Caki2 (cell line): Measurements from ENCODE around the gene HMCN2. TPM values are rescaled to one million over a fixed set of nuclear protein-coding genes. Genes with fewer than 3 reads are reported as not detected.
"Not testable (repeated sequence)": the region's sequence is repeated elsewhere in the genome, so short reads cannot be mapped to it uniquely, and the experiment has no call there.

Experiments
- DNase-seq: peaks from one replicate; pipeline ENCODE4 v3.0.0-alpha.2; 2015; ENCODE audit warnings: low read depth
- in situ Hi-C: cut with HindIII; loops from 2 replicates; pipeline ENCODE4 v1.10.0; 2016; ENCODE audit warnings: low sequenced_read_pairs, low pct_unique_long_range_greater_than_20kb, mixed read lengths
- total RNA-seq: library from RNA; depleted of rRNA; stranded (reverse); fragments of >200 nt; shearing (Covaris generic); gene quantifications from 2 replicates; pipeline ENCODE4 v1.2.3, GENCODE V29; 2014; ENCODE audit warnings: low replicate concordance

Gene HMCN2
- total RNA-seq, 1 experiment from 2014 or later, result not detected

- in situ Hi-C loops, result loop anchor here (25.0 kb wide), 1 partner anchor 551 kb away; no protein-coding TSS in a partner anchor
- DNase-seq, result no peak
Measured at GRCh38 chr9:130260816-130261765, 4.5 kb upstream of the HMCN2 start.

- in situ Hi-C loops, result loop anchor here (25.0 kb wide), 1 partner anchor 550 kb away; no protein-coding TSS in a partner anchor
- DNase-seq, result no peak
Measured at GRCh38 chr9:130262061-130262745, 3.4 kb upstream of the HMCN2 start.

GRCh38 chr9:130262771-130263170 is 2.8 kb upstream of the HMCN2 start:
- in situ Hi-C loops, result loop anchor here (25.0 kb wide), 1 partner anchor 550 kb away; no protein-coding TSS in a partner anchor

GRCh38 chr9:130263601-130264413 is 1.8 kb upstream of the HMCN2 start:
- DNase-seq, result no peak
- in situ Hi-C loops, result loop anchor here (25.0 kb wide), 1 partner anchor 548 kb away; no protein-coding TSS in a partner anchor

More at GRCh38 chr9:130262771-130263170, 2.8 kb upstream of the HMCN2 start:
- no peak for DNase-seq

GRCh38 chr9:130264414-130265350 is 878 bp upstream of the HMCN2 start:
- no peak for DNase-seq
- in situ Hi-C loops, result loop anchor here (25.0 kb wide), 1 partner anchor 548 kb away; no protein-coding TSS in a partner anchor

GRCh38 chr9:130266236-130267098 is 907 bp downstream of the HMCN2 start:
- in situ Hi-C loops, result loop anchor here (25.0 kb wide), 1 partner anchor 546 kb away; no protein-coding TSS in a partner anchor
- no peak for DNase-seq

- DNase-seq, result no peak
- in situ Hi-C loops, result loop anchor here (25.0 kb wide), 1 partner anchor 544 kb away; no protein-coding TSS in a partner anchor
Measured at GRCh38 chr9:130267930-130268329, 2.4 kb downstream of the HMCN2 start.

- DNase-seq, result no peak
- in situ Hi-C loops, result loop anchor here (25.0 kb wide), 1 partner anchor 544 kb away; no protein-coding TSS in a partner anchor
Measured at GRCh38 chr9:130268521-130269211, 3.1 kb downstream of the HMCN2 start.

GRCh38 chr9:130271473-130271872 is 5.9 kb downstream of the HMCN2 start:
- in situ Hi-C loops, result loop anchor here (25.0 kb wide), 1 partner anchor 541 kb away; no protein-coding TSS in a partner anchor
- no peak for DNase-seq

- in situ Hi-C loops, result no loop called here
- DNase-seq, result no peak
Measured at GRCh38 chr9:130275156-130275555, 9.6 kb downstream of the HMCN2 start.

- DNase-seq, result no peak
- in situ Hi-C loops, result no loop called here
Measured at GRCh38 chr9:130276121-130276520, 10.6 kb downstream of the HMCN2 start.

GRCh38 chr9:130276955-130277354 is 11.4 kb downstream of the HMCN2 start:
- no peak for DNase-seq
- in situ Hi-C loops, result no loop called here

GRCh38 chr9:130277525-130277924 is 12.0 kb downstream of the HMCN2 start:
- in situ Hi-C loops, DNase-seq: not testable (repeated sequence)

- in situ Hi-C loops, result no loop called here
- no peak for DNase-seq
Measured at GRCh38 chr9:130283539-130284248, 18.1 kb downstream of the HMCN2 start.

GRCh38 chr9:130284249-130284625 is 18.7 kb downstream of the HMCN2 start:
- in situ Hi-C loops, result no loop called here
- DNase-seq, result no peak
